HepG2 (cell line): ENCODE measurements around the gene ZNF512B. TPM values are rescaled to one million over a fixed set of nuclear protein-coding genes. Genes with fewer than 3 reads are reported as not detected.
A peak's percentile ranks its signal among the peaks of the same experiment; 100 is the strongest.

ENCODE experiments used
- EEA1 ChIP-seq: sonication (generic); formaldehyde crosslinking; IDR thresholded peaks from 2 replicates; pipeline ENCODE4 v1.5.1; 2020; ENCODE audit warnings: mild to moderate bottlenecking, missing genetic modification reagents, borderline replicate concordance
- ELF4 ChIP-seq: sonication (generic); formaldehyde crosslinking; IDR thresholded peaks from 2 replicates; pipeline ENCODE4 v1.5.0; 2020; ENCODE audit warnings: missing genetic modification reagents, mild to moderate bottlenecking, moderate library complexity, borderline replicate concordance
- GFI1 ChIP-seq: sonication (generic); formaldehyde crosslinking; IDR thresholded peaks from 2 replicates; pipeline ENCODE4 v1.5.0; 2020; ENCODE audit warnings: missing genetic modification reagents, mild to moderate bottlenecking, borderline replicate concordance
- HMGA1 ChIP-seq: sonication (generic); formaldehyde crosslinking; conservative IDR thresholded peaks from 2 replicates; pipeline ENCODE4 v1.4.0; 2020; ENCODE audit warnings: missing genetic modification reagents
- HOXA5 ChIP-seq: sonication (generic); formaldehyde crosslinking; IDR thresholded peaks from 2 replicates; pipeline ENCODE4 v1.4.0; 2020; ENCODE audit warnings: missing genetic modification reagents
- JUNB ChIP-seq: sonication (generic); formaldehyde crosslinking; IDR thresholded peaks from 2 replicates; pipeline ENCODE4 v1.8.0; 2022; ENCODE audit warnings: missing genetic modification reagents, mild to moderate bottlenecking, borderline replicate concordance
- KDM1A ChIP-seq: IDR thresholded peaks from 2 replicates; pipeline ENCODE4 v1.6.1; 2016; ENCODE audit warnings: missing compliant biosample characterization
- SRSF9 ChIP-seq: fragments of 200-400 bp; formaldehyde crosslinking; IDR thresholded peaks from 2 replicates; pipeline ENCODE4 v1.6.1; 2018; ENCODE audit warnings: borderline replicate concordance, mild to moderate bottlenecking, low read depth, low read length; ENCODE audit not compliant: insufficient read depth, poor library complexity, severe bottlenecking
- WIZ ChIP-seq: sonication (generic); formaldehyde crosslinking; IDR thresholded peaks from 2 replicates; pipeline ENCODE4 v1.5.1; 2020; ENCODE audit warnings: mild to moderate bottlenecking, missing genetic modification reagents
- ZBTB8A ChIP-seq: sonication (generic); formaldehyde crosslinking; IDR thresholded peaks from 2 replicates; pipeline ENCODE4 v1.4.0; 2020; ENCODE audit warnings: mild to moderate bottlenecking, low read depth, missing genetic modification reagents, borderline replicate concordance
- ZC3H4 ChIP-seq: sonication (generic); formaldehyde crosslinking; IDR thresholded peaks from 2 replicates; pipeline ENCODE4 v1.4.0; 2020; ENCODE audit warnings: missing genetic modification reagents, borderline replicate concordance
- ZFP36L2 ChIP-seq: sonication (generic); formaldehyde crosslinking; IDR thresholded peaks from 2 replicates; pipeline ENCODE4 v1.4.0; 2020; ENCODE audit warnings: missing genetic modification reagents
- ZNF205 ChIP-seq: IDR thresholded peaks from 2 replicates; pipeline ENCODE4 v1.6.1; 2018; ENCODE audit warnings: missing biosample characterization, missing genetic modification reagents
- ZNF260 ChIP-seq: sonication (generic); formaldehyde crosslinking; IDR thresholded peaks from 2 replicates; pipeline ENCODE4 v1.4.0; 2020; ENCODE audit warnings: missing genetic modification reagents, low read depth, mild to moderate bottlenecking, borderline replicate concordance
- ZNF382 ChIP-seq: sonication (generic); formaldehyde crosslinking; IDR thresholded peaks from 2 replicates; pipeline ENCODE4 v1.5.0; 2020; ENCODE audit warnings: missing genetic modification reagents, mild to moderate bottlenecking, borderline replicate concordance
- ZNF441 ChIP-seq: sonication (generic); formaldehyde crosslinking; IDR thresholded peaks from 2 replicates; pipeline ENCODE4 v1.7.0; 2021; ENCODE audit warnings: missing genetic modification reagents, borderline replicate concordance
- ZNF746 ChIP-seq: sonication (generic); formaldehyde crosslinking; IDR thresholded peaks from 2 replicates; pipeline ENCODE4 v1.8.0; 2022; ENCODE audit warnings: mild to moderate bottlenecking, missing genetic modification reagents
- ZNF839 ChIP-seq: sonication (generic); formaldehyde crosslinking; IDR thresholded peaks from 2 replicates; pipeline ENCODE4 v1.4.0; 2020; ENCODE audit warnings: missing genetic modification reagents, mild to moderate bottlenecking, borderline replicate concordance
- polyA plus RNA-seq, 8 experiments: library from polyadenylated mRNA; depleted of rRNA in 3 of 8; stranded (reverse) in 7 of 8; unstranded in 1 of 8; fragments of >200 nt; fragmentation: Illumina TruSeq in 4 of 8; extraction: Trizol in 4 of 8; gene quantifications; 2 replicates each; pipeline versions ENCODE4 v1.2.1 to v1.2.3, GENCODE V29; 2011 to 2016; ENCODE audit warnings: low read depth in 4 of 8, missing spikeins in 1 of 8, mixed read lengths in 1 of 8; ENCODE audit not compliant: insufficient read depth in 1 of 8
- total RNA-seq, 5 experiments: library from RNA; depleted of rRNA; stranded (reverse); fragments of >200 nt; fragmentation: Illumina TruSeq; extraction: Trizol; gene quantifications; 2 replicates each; pipeline ENCODE4 v1.2.3, GENCODE V29; 2016; ENCODE audit warnings: low read depth in 1 of 5
- TF ChIP-seq, protein P1 (sequence below): sonication (generic); formaldehyde crosslinking; IDR thresholded peaks from 2 replicates; pipeline ENCODE4 v1.5.1; 2020; ENCODE audit warnings: missing genetic modification reagents, mild to moderate bottlenecking, borderline replicate concordance
- TF ChIP-seq, protein P2 (sequence below), 2 experiments: sonication (generic) in 1 of 2; formaldehyde crosslinking in 1 of 2; IDR thresholded peaks; 2 replicates each; pipeline versions ENCODE4 v1.5.1 to v1.6.1; 2011 to 2020; ENCODE audit warnings: borderline replicate concordance in 1 of 2, low read depth in 1 of 2, low read length in 1 of 2, mild to moderate bottlenecking in 1 of 2, missing genetic modification reagents in 1 of 2, moderate library complexity in 1 of 2
- TF ChIP-seq, protein P3 (sequence below): IDR thresholded peaks from 2 replicates; pipeline ENCODE4 v1.6.1; 2016
- TF ChIP-seq, protein P4 (sequence below): sonication (generic); formaldehyde crosslinking; IDR thresholded peaks from 2 replicates; pipeline ENCODE4 v1.5.0; 2020; ENCODE audit warnings: mild to moderate bottlenecking, missing genetic modification reagents, borderline replicate concordance

Gene ZNF512B
- total and polyA plus RNA-seq, 2 of the 13 experiments (the other 11 are each of a cell fraction or from before 2014, with no cell fraction given) = 11.5 to 30.6 TPM

DNA sequence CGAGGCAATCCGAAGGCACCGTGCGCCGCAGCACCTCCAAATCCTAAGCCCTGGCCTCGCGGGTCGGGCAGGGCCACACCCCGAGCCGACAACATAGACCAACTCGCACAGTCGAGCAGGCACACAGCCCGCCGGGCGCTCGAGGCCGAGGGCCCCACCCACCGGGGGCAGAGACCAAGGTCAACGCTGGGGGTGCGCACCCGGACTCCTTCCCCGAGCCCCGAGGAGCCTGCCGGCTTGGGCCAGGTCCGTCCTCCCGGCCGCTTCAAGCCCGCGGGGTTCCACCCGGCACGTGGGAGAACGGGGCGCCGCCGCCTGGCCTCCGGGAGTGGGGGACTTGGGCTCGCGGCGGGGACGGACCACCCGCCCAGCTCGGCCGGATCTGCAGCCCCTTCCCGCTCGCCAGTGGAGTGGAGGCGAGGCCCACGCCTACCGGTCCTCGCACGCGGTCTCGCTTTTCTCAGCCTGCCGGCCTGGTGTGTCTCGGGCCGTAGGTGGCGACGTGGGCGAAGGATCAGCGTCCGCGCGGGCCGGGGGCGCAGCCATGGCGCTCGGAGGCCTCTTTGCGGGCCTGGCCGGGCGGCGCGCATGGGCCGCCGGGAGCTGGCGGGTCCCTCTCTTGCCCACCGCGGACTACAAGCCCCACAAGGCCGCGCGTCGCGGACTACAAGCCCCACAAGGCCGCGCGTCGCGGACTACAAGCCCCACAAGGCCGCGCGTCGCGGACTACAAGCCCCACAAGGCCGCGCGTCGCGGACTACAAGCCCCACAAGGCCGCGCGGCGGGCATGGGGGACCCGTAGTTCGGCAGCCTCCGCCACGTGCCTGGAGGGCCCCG lies 13.7 kb downstream of the ZNF512B start, which contains the start of gene UCKL1 (continued):
- TF ChIP-seq, protein P1, sequence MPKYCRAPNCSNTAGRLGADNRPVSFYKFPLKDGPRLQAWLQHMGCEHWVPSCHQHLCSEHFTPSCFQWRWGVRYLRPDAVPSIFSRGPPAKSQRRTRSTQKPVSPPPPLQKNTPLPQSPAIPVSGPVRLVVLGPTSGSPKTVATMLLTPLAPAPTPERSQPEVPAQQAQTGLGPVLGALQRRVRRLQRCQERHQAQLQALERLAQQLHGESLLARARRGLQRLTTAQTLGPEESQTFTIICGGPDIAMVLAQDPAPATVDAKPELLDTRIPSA (CRISPR knock-in tag) = peak; percentile 91
- TF ChIP-seq WIZ (CRISPR knock-in tag) = peak; percentile 97; the same call in 1 of the 2 replicates
- peak; percentile 96 for TF ChIP-seq ZC3H4 (CRISPR knock-in tag)
- peak; percentile 96 for TF ChIP-seq ZBTB8A (CRISPR knock-in tag)
- peak; percentile 52 for TF ChIP-seq ZNF441 (CRISPR knock-in tag)
- peak; percentile 99 for TF ChIP-seq EEA1 (CRISPR knock-in tag)
- TF ChIP-seq SRSF9 = no peak
- peak; percentile 92 for TF ChIP-seq GFI1 (CRISPR knock-in tag)
- peak; percentile 95 for TF ChIP-seq ELF4
- peak; percentile 92 for TF ChIP-seq ZNF205 (CRISPR knock-in tag)
- TF ChIP-seq, protein P2, sequence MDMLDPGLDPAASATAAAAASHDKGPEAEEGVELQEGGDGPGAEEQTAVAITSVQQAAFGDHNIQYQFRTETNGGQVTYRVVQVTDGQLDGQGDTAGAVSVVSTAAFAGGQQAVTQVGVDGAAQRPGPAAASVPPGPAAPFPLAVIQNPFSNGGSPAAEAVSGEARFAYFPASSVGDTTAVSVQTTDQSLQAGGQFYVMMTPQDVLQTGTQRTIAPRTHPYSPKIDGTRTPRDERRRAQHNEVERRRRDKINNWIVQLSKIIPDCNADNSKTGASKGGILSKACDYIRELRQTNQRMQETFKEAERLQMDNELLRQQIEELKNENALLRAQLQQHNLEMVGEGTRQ (IDR thresholded peaks at IDR 0.05; ENCODE audit: low read depth, low read length) = peak; percentile 76
- TF ChIP-seq, protein P2 (CRISPR knock-in tag; IDR thresholded peaks at IDR 0.05; ENCODE audit: borderline replicate concordance) = peak; percentile 91
- TF ChIP-seq, protein P3, sequence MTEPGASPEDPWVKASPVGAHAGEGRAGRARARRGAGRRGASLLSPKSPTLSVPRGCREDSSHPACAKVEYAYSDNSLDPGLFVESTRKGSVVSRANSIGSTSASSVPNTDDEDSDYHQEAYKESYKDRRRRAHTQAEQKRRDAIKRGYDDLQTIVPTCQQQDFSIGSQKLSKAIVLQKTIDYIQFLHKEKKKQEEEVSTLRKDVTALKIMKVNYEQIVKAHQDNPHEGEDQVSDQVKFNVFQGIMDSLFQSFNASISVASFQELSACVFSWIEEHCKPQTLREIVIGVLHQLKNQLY (CRISPR knock-in tag) = peak; percentile 33
- TF ChIP-seq ZNF382 = no peak
- no peak for TF ChIP-seq HMGA1 (CRISPR knock-in tag)
- no peak for TF ChIP-seq KDM1A
- peak; percentile 87; the same call in 1 of the 2 replicates for TF ChIP-seq ZFP36L2 (CRISPR knock-in tag)
- peak; percentile 97; the same call in 1 of the 2 replicates for TF ChIP-seq ZNF260 (CRISPR knock-in tag)
- TF ChIP-seq HOXA5 (CRISPR knock-in tag) = peak; percentile 98
- no peak; the same call in 1 of the 2 replicates for TF ChIP-seq JUNB (CRISPR knock-in tag)
- TF ChIP-seq ZNF839 (CRISPR knock-in tag) = peak; percentile 93
- TF ChIP-seq, protein P4, sequence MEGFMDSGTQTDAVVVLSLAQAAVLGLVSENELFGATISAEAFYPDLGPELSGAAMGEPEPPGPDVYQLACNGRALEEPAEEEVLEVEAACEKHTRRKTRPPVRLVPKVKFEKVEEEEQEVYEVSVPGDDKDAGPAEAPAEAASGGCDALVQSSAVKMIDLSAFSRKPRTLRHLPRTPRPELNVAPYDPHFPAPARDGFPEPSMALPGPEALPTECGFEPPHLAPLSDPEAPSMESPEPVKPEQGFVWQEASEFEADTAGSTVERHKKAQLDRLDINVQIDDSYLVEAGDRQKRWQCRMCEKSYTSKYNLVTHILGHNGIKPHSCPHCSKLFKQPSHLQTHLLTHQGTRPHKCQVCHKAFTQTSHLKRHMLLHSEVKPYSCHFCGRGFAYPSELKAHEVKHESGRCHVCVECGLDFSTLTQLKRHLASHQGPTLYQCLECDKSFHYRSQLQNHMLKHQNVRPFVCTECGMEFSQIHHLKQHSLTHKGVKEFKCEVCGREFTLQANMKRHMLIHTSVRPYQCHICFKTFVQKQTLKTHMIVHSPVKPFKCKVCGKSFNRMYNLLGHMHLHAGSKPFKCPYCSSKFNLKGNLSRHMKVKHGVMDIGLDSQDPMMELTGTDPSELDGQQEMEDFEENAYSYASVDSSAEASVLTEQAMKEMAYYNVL (CRISPR knock-in tag) = peak; percentile 97
- TF ChIP-seq ZNF746 (CRISPR knock-in tag) = peak; percentile 84
